Measurements from ENCODE around the gene ZFYVE16. TPM values are rescaled to one million over a fixed set of nuclear protein-coding genes. Genes with fewer than 3 reads are reported as not detected.

Gene ZFYVE16
- total and polyA plus RNA-seq, 4 donors: 6.0 to 26.3 (median 11.6) TPM

GRCh38 chr5:80509362-80509761 lies 101.5 kb downstream of the ZFYVE16 start:
- Histone ChIP-seq H3K36me3 (ENCODE audit: control insufficient read depth in 4 of 4, insufficient read depth in 3 of 4, low read depth in 1 of 4, low read length in 3 of 4) (no peaks in the 10 kb centered on the region), H3K4me3 (ENCODE audit: low read depth in 1 of 3, low read length in 3 of 3) (no peak overlapping the region), H3K9me3 (ENCODE audit: control insufficient read depth in 4 of 4, low read length in 3 of 4) (no peaks in the 10 kb centered on the region), H3K27me3 (ENCODE audit: control insufficient read depth in 4 of 4, insufficient read depth in 4 of 4, low read length in 3 of 4) (no peaks in the 10 kb centered on the region), H3K4me1 (ENCODE audit: control insufficient read depth in 4 of 4, insufficient read depth in 4 of 4, low read length in 3 of 4) (no peaks in the 10 kb centered on the region), H3K27ac (ENCODE audit: low read depth in 1 of 2, low read length in 2 of 2) (no peak overlapping the region), H3K9ac (ENCODE audit: low read depth in 1 of 2, low read length in 2 of 2) (no peak overlapping the region)
- DNase-seq (ENCODE audit: low spot score): no peak
- TF ChIP-seq HNF4A (conservative IDR thresholded peaks at IDR 0.05) (no peak), REST (IDR thresholded peaks at IDR 0.05) (no peak)
- 95% methylated on average over 4 of the region's 4 CpGs for WGBS

GRCh38 chr5:80516826-80517225 lies 109.0 kb downstream of the ZFYVE16 start:
- H3K27me3 ChIP-seq (ENCODE audit: control insufficient read depth in 4 of 4, insufficient read depth in 4 of 4, low read length in 3 of 4): no peaks in the 10 kb centered on the region
- H3K36me3 ChIP-seq (ENCODE audit: control insufficient read depth in 4 of 4, insufficient read depth in 3 of 4, low read depth in 1 of 4, low read length in 3 of 4): peaks cover 0 to 2% (median 0%) of the 10 kb centered on the region in 4 donors
- TF ChIP-seq REST (IDR thresholded peaks at IDR 0.05): no peak
- H3K4me1 ChIP-seq (ENCODE audit: control insufficient read depth in 4 of 4, insufficient read depth in 4 of 4, low read length in 3 of 4): no peaks in the 10 kb centered on the region
- no peaks in the 10 kb centered on the region for H3K9me3 ChIP-seq (ENCODE audit: control insufficient read depth in 4 of 4, low read length in 3 of 4)
- no peak overlapping the region for H3K27ac ChIP-seq (ENCODE audit: low read depth in 1 of 2, low read length in 2 of 2)
- H3K4me3 ChIP-seq (ENCODE audit: low read depth in 1 of 3, low read length in 3 of 3): no peak overlapping the region
- WGBS: 94% methylated on average over 4 of the region's 4 CpGs
- no peak overlapping the region for H3K9ac ChIP-seq (ENCODE audit: low read depth in 1 of 2, low read length in 2 of 2)
- no peak for DNase-seq (ENCODE audit: low spot score)

Small RNAs within 50 kb of the gene (small RNA-seq; reads per million reads assigned to genes)
- gene RNU6-211P: 0.13 reads per million

Other genes starting within 250 kb of the ZFYVE16 start
- gene SERINC5, start 152.0 kb upstream of the ZFYVE16 start, total RNA-seq: 10 to 100 TPM; 37.4 to 82.3 TPM
- 10 to 100 TPM; 22.2 to 26.6 TPM for gene SERINC5, start 152.0 kb upstream of the ZFYVE16 start, polyA plus RNA-seq
- gene SPZ1, start 88.1 kb upstream of the ZFYVE16 start, total RNA-seq: not detected
- not detected for gene SPZ1, start 88.1 kb upstream of the ZFYVE16 start, polyA plus RNA-seq
- gene FAM151B, start 80.0 kb downstream of the ZFYVE16 start, total RNA-seq: 1 to 10 TPM; 2.0 to 3.0 TPM
- under 1 TPM; 0.43 to 0.71 TPM for gene FAM151B, start 80.0 kb downstream of the ZFYVE16 start, polyA plus RNA-seq
- under 1 TPM in 1 of 2 donors, not detected in 1; 0.05 TPM for gene ANKRD34B, start 162.2 kb downstream of the ZFYVE16 start, total RNA-seq
- gene ANKRD34B, start 162.2 kb downstream of the ZFYVE16 start, polyA plus RNA-seq: under 1 TPM in 1 of 2 donors, not detected in 1; 0.04 TPM
- 10 to 100 TPM in 1 of 2 donors, 1 to 10 TPM in 1; 9.0 to 19.1 TPM for gene MSH3, start 246.6 kb downstream of the ZFYVE16 start, total RNA-seq
- 1 to 10 TPM; 3.0 to 6.9 TPM for gene MSH3, start 246.6 kb downstream of the ZFYVE16 start, polyA plus RNA-seq
- 10 to 100 TPM; 16.7 to 57.7 TPM for gene DHFR, start 246.9 kb downstream of the ZFYVE16 start, total RNA-seq
- gene DHFR, start 246.9 kb downstream of the ZFYVE16 start, polyA plus RNA-seq: 10 to 100 TPM in 1 of 2 donors, 1 to 10 TPM in 1; 8.9 to 10.1 TPM

All from liver (tissue), 10 donors.